ENCODE results near the gene IKBKG.

Gene IKBKG

GRCh38 chrX:154517101-154517781 lies 30.2 kb upstream of the IKBKG start:
- no peak overlapping the region for H3K27ac ChIP-seq
- TF ChIP-seq CTCF (IDR thresholded peaks at IDR 0.05; ENCODE audit: low read depth, low read length), result no peak
- H3K4me3 ChIP-seq (ENCODE audit: low read depth, low read length), result no peak overlapping the region

GRCh38 chrX:154519389-154519788 lies 28.0 kb upstream of the IKBKG start:
- DNase-seq, result no peak
- TF ChIP-seq CTCF (IDR thresholded peaks at IDR 0.05; ENCODE audit: low read depth, low read length), result no peak
- H3K9me3 ChIP-seq (ENCODE audit: severe bottlenecking), result peaks cover 6% of the 10 kb centered on the region
- no peak overlapping the region for H3K4me3 ChIP-seq (ENCODE audit: low read depth, low read length)
- H3K27me3 ChIP-seq (ENCODE audit: insufficient read depth, low read depth, severe bottlenecking), result peaks cover 7% of the 10 kb centered on the region
- H3K27ac ChIP-seq, result no peak overlapping the region
- H3K36me3 ChIP-seq, result no peaks in the 10 kb centered on the region; the same call in 1 of the 2 replicates

More at GRCh38 chrX:154517101-154517781, 30.2 kb upstream of the IKBKG start:
- no peaks in the 10 kb centered on the region; the same call in none of the 2 replicates for H3K36me3 ChIP-seq
- peaks cover 3% of the 10 kb centered on the region for H3K9me3 ChIP-seq (ENCODE audit: severe bottlenecking)
- no peak for DNase-seq
- peaks cover 8% of the 10 kb centered on the region for H3K27me3 ChIP-seq (ENCODE audit: insufficient read depth, low read depth, severe bottlenecking)

- TF ChIP-seq CTCF (IDR thresholded peaks at IDR 0.05; ENCODE audit: low read depth, low read length), result no peak
- H3K4me3 ChIP-seq (ENCODE audit: low read depth, low read length), result no peak overlapping the region
- peaks cover 22% of the 10 kb centered on the region for H3K27me3 ChIP-seq (ENCODE audit: insufficient read depth, low read depth, severe bottlenecking)
- no peak for DNase-seq
- peak overlapping the region; percentile 74 for H3K27ac ChIP-seq
- peaks cover 6% of the 10 kb centered on the region for H3K9me3 ChIP-seq (ENCODE audit: severe bottlenecking)
- H3K36me3 ChIP-seq, result peaks cover 15% of the 10 kb centered on the region
These were observed 21.6 kb upstream of the IKBKG start for GRCh38 chrX:154525606-154526490.

- Histone ChIP-seq H3K4me3 (ENCODE audit: low read depth, low read length) (peak overlapping the region; percentile 33), H3K36me3 (peaks cover 21% of the 10 kb centered on the region), H3K9me3 (ENCODE audit: severe bottlenecking) (peaks cover 6% of the 10 kb centered on the region), H3K27me3 (ENCODE audit: insufficient read depth, low read depth, severe bottlenecking) (peaks cover 24% of the 10 kb centered on the region), H3K27ac (peak overlapping the region; percentile 74)
- TF ChIP-seq CTCF (IDR thresholded peaks at IDR 0.05; ENCODE audit: low read depth, low read length), result peak; percentile 79
- peak; percentile 93 for DNase-seq
These were observed 20.3 kb upstream of the IKBKG start for GRCh38 chrX:154526901-154527675.

- Histone ChIP-seq H3K27ac (0 out of 2 replicates have a peak overlapping the region, but pooled peaks have one; percentile 8), H3K4me3 (ENCODE audit: low read depth, low read length) (no peak overlapping the region), H3K36me3 (peaks cover 42% of the 10 kb centered on the region), H3K27me3 (ENCODE audit: insufficient read depth, low read depth, severe bottlenecking) (peaks cover 20% of the 10 kb centered on the region), H3K9me3 (ENCODE audit: severe bottlenecking) (peaks cover 3% of the 10 kb centered on the region)
- no peak for TF ChIP-seq CTCF (IDR thresholded peaks at IDR 0.05; ENCODE audit: low read depth, low read length)
- no peak for DNase-seq
These were observed 18.2 kb upstream of the IKBKG start for GRCh38 chrX:154529206-154529612.

Measured in WERI-Rb-1 (cell line).